Erythroblast (primary cell): ENCODE results near the gene FNDC5.

Experiments
- GATA1 ChIP-seq: IDR thresholded peaks from 2 replicates; pipeline ENCODE4 v1.6.1; 2011; ENCODE audit warnings: low read depth, mild to moderate bottlenecking, control low read depth, low read length, moderate library complexity
- POLR2A ChIP-seq: IDR thresholded peaks from 2 replicates; pipeline ENCODE4 v1.6.1; 2011; ENCODE audit warnings: mild to moderate bottlenecking, low read length

GRCh38 chr1:32881291-32881690 is 10.6 kb upstream of the FNDC5 start:
- TF ChIP-seq POLR2A (no peak), GATA1 (no peak)
